Dedifferentiated amniotic fluid mesenchymal stem cell (primary cell): ENCODE results near the gene DLK2.
A peak's percentile ranks its signal among the peaks of the same experiment; 100 is the strongest.

Experiments used
- DNase-seq: peaks from one replicate; pipeline ENCODE4 v3.0.0-alpha.2; 2016; ENCODE audit errors: extremely low spot score

The DLK2 gene

GRCh38 chr6:43454290-43454695 lies 1.1 kb downstream of the DLK2 start:
- DNase-seq: no peak

DNA sequence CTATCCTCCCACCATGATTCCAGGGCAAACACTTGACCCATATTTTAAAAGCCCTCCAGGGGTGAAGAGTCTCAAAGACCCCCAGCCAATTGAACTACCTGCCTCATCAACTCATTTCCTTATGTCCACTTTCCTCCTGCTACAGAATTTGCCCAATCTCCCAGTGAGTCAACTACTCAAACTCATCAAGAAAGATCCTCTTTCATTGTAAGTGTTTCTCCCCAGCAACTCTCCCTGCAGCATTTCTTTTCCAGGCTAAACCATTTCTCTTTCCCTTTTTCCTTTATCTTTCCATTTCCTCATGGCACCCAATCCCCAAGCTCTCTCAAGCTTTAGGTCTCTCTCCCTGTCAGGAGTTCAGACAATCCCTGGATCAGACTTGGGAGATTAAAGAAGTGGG lies 1.5 kb downstream of the DLK2 start:
- no peak for DNase-seq

GRCh38 chr6:43452896-43453295 lies 2.5 kb downstream of the DLK2 start:
- no peak for DNase-seq

- no peak for DNase-seq
These were observed 3.4 kb downstream of the DLK2 start for GRCh38 chr6:43451939-43452338.

GRCh38 chr6:43451348-43451747 lies 4.0 kb downstream of the DLK2 start:
- DNase-seq: no peak

DNA sequence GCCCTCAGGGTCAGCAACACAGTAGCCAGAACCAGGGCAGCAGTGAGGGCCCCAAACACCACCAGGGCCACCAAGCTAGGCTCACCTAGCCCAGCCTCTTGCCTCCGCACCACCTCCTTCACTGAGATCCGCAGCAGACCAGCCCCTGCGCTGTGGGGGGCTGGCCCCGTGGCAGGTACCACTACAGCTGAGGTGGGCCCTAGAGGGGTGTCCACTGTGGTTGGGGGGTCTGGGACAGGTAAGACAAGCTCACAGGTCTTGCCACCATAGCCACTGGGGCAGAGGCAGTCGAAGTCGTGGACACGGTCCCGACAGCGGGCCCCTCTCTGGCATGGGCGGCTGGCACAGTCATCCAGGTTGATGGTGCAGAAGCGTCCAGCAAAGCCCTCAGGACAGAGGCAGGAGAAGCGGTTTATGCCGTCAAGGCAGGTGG lies 4.6 kb downstream of the DLK2 start:
- DNase-seq: no peak

- no peak for DNase-seq
These were observed 6.4 kb downstream of the DLK2 start for GRCh38 chr6:43448916-43449315.

GRCh38 chr6:43447604-43448003 lies 7.7 kb downstream of the DLK2 start:
- DNase-seq: no peak

DNA sequence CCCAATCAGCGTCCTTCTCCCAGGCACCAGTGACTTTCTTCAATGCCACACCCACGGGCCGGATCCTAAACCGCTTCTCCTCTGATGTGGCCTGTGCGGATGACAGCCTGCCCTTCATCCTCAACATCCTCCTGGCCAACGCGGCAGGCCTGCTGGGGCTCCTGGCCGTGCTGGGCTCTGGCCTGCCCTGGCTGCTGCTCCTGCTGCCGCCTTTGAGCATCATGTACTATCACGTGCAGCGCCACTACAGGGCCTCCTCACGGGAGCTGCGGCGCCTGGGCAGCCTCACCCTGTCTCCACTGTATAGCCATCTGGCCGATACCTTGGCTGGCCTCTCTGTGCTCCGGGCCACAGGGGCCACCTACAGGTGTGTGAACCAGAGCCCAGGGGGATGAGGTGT lies 9.8 kb downstream of the DLK2 start:
- no peak for DNase-seq

DNA sequence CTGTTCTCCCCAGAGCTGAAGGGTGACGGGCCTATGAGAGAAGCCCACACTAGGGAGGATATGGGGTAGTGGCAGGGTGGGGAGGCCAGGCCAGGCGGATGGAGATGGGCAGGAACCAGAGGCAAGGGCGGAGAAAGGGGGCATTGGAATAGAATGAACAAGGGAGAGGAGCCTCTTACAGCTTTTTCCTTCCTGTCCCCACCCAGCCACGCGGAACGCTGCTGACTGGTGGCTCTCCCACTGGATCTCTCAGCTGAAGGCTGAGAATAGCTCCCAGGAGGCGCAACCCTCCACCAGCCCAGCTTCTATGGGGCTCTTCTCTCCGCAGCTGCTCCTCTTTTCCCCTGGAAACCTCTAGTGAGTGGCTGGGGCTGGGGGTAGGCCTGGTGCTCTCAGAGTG lies 10.8 kb downstream of the DLK2 start:
- DNase-seq: no peak

- no peak for DNase-seq
These were observed 11.3 kb downstream of the DLK2 start for GRCh38 chr6:43444036-43444435.

GRCh38 chr6:43442935-43443334 lies 12.4 kb downstream of the DLK2 start:
- no peak for DNase-seq

GRCh38 chr6:43437700-43438099 lies 17.6 kb downstream of the DLK2 start:
- no peak for DNase-seq

DNA sequence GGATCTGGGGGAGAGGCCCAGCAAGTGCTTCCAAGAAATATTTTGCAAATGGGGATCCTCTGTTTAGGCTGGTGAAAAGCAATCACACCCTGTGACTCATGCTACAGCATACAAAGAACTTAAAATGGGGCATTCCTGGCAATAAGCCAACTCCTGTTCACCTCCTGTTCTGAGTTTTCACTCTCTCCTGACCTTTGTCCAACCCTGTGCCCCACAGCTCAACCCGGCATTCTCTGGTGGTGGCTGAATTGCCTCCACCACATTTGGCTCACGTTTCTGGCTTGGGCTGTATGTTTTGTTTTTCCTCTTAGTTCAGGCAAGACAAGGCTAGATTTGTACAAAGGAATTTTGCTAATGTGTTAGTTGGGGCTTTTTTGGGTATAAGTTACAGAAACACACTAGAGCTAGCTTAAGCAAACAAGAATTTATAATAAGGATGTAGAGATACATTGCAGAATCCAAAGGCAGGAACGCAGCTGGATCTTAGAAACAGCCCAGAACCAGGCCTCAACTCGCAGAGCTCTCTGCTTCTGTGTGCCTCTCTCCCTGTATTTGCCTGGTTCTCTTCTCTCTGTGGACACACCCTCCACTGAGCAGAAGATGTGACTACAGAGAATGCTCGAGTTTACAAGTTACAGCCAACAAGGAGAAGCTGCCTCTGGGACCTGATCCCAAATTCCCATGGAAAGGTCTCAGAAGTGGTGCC lies 18.6 kb downstream of the DLK2 start:
- peak; percentile 46 for DNase-seq

DNA sequence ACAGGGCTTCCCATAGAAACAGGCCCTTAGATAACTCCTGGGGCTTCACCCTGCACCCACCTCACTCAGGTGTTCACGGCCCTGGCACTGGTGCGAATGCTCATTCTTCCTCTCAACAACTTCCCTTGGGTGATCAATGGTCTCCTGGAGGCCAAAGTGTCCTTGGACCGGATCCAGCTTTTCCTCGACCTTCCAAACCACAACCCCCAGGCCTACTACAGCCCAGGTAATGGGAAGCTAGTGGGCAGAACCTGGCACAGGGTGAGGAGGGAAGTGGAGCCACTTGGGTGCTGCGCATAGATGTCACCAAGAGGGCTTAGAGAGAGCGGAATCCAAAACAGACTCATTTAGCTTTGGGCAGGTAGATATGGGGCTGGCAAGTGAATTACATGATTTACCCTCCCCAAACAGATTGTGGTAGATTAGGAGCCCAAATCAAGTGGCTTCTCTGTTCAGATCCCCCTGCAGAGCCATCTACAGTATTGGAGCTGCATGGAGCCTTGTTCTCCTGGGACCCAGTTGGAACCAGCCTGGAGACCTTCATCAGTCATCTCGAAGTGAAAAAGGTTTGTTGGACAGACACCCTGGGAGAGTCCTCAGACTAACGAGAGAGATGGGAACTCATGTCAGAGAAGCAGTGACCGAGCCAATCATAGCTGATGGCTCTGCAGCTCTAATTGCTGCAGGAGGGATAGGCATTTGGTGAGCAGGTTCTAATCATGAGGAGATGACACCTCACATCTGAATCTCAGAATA lies 19.5 kb downstream of the DLK2 start:
- no peak for DNase-seq

GRCh38 chr6:43434943-43435342 lies 20.4 kb downstream of the DLK2 start:
- DNase-seq: no peak

- no peak for DNase-seq
These were observed 21.1 kb downstream of the DLK2 start for GRCh38 chr6:43434001-43434840.

GRCh38 chr6:43433148-43433547 lies 22.2 kb downstream of the DLK2 start:
- no peak for DNase-seq

- no peak for DNase-seq
These were observed 23.1 kb downstream of the DLK2 start for GRCh38 chr6:43432009-43432945.

GRCh38 chr6:43428874-43429273 lies 26.5 kb downstream of the DLK2 start:
- DNase-seq: no peak

DNA sequence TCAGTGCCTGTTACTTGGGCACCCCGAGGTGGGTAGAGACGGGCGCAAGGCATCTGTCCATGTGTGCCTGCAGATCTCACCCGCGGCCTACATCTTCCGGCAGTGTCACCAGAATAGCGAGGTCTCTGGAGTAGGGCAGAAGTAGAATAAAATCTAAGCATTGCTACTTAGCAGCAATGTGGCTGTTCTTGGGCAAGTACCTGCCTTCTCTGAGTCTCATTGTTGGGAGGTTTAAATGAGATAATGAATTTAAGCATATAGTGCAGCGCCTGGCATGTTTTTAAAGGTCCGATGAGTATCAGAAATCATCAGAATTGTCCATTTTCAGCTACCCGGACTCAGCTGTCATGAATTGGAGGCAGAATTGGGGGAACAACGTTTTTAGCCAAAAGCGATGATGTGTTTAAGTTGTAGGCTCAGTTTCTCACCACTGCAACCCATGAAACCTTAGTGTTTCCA lies 27.2 kb downstream of the DLK2 start:
- no peak for DNase-seq
